GM21360 (cell line): ENCODE measurements around the gene LIMS2.

Source experiments
- ATAC-seq: cut with Tn5 transposase; IDR thresholded peaks from one replicate; pipeline ENCODE4 v1.9.1; 2021; ENCODE audit warnings: mild to moderate bottlenecking, moderate library complexity; ENCODE audit not compliant: unreplicated experiment

Gene LIMS2

GRCh38 chr2:127623388-127624319 is 51.7 kb downstream of the LIMS2 start:
- ATAC-seq, result no peak

DNA sequence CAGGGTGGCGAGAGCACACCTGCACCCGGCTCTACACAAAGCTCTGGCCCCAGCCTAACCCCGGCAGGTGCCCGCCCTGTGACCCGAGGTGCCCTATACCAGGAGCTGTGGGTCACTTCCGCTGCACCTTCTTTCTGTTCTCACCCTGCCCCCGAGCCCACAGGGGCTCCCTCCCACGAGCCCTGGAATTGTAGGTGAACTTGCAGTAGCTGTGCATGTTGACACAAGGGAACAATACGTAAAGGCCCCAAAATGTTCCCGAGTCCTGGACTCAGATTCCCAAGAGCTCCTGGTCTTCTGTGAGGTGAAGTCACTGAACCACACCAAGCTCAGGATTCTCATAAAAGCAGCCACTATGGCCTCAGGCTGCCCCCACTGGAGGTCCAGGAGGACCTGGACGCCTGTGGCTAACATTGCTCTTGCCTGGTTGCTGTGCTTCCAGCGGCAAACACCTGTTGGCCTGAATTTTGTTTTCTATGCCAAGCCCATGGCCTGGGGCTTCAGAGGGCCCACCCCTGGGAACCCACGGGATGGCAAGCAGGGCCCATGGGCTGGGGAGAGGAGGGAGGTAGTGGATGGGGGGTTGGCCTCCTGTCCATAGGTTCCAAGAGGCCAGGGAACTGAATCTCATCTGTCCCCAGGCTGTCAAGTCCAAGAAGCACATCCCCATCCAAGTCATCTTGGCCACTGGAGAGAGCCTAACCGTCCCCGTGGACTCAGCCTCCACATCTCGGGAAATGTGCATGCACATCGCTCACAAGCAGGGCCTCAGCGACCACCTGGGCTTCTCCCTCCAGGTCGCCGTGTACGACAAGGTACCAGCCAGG is 52.6 kb downstream of the LIMS2 start:
- no peak for ATAC-seq

DNA sequence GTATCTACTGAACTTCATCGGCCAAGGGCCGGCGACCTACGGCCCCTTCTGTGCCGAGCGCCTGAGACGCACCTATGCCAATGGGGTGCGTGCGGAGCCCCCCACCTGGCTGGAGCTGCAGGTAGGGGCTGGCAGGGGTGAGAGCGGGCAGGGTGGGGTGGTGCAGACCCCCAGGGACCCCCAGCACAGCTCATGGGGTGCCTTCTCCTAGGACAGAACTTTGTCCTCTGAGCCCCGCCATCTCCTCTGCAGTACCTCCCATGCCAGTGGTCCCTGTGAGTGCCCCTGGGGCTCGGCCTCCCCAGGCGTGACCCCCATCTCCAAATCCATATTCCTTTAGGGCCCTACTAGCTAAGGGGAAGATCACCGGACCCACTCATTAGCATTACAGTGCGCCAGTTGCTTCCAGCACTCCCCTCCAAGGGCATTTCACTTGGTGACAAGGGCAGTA is 53.3 kb downstream of the LIMS2 start:
- ATAC-seq, result no peak

GRCh38 chr2:127620866-127621265 is 54.5 kb downstream of the LIMS2 start:
- ATAC-seq, result no peak

DNA sequence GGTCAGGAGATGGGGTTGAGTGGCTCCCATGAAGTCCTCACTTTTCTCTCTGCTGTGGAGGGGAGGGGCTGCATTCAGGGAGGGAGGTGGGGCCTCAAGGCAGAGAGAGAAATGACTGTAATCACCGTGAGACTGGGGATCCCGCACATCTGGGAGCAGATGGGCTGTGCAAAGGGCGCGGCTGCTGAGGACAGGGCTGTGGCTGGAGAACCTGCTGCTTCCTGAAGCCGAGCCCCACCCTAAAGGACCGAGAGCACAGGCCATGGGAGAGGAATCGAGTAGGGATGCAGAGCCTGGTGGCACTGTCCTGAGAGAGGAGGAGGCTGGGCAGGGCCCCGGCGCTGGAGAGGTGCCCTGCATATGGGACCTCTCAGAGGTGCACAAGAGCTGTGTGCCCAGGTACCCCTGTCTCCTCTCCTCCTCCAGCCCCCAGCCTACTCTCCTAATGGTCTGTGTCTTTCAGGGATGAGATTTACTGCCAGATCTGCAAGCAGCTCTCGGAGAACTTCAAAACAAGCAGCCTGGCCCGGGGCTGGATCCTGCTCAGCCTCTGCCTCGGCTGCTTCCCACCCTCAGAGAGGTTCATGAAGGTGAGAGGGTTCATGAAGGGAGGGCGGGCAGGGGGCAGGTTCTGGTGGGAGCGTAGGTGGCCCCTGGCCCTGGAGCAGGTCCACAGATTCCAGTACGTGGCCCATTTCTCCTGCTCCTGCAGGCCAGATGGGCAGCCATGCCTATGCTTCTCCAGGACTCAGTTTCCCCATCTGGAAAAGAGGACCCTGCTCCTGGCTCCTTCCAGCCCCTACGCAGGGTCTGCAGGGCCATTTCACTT is 55.2 kb downstream of the LIMS2 start:
- no peak for ATAC-seq

DNA sequence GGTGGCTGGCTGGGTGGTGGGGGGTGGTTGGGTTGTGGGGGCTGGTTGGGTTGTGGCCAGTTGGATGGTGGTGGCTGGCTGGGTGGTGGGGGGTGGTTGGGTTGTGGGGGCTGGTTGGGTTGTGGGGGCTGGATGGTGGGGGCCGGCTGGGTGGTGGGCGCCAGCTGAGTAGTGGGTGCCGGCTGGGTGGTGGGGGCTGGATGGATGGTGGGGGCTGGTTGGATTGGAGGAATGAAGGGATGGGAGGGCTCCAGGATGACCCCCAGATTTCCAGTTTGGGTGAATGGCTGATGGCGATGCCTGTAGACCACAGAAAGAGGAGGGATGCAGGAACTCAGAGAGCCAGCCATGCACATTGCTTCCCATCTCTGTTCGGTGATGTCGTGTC is 56.1 kb downstream of the LIMS2 start:
- ATAC-seq, result no peak

GRCh38 chr2:127618551-127619202 is 56.7 kb downstream of the LIMS2 start:
- ATAC-seq, result no peak

GRCh38 chr2:127615511-127616166 is 59.7 kb downstream of the LIMS2 start:
- ATAC-seq, result no peak

GRCh38 chr2:127614731-127615130 is 60.6 kb downstream of the LIMS2 start:
- ATAC-seq, result no peak

- ATAC-seq, result no peak
Observed at GRCh38 chr2:127614246-127614645, 61.1 kb downstream of the LIMS2 start.

GRCh38 chr2:127612111-127612822 is 63.1 kb downstream of the LIMS2 start:
- ATAC-seq, result no peak

GRCh38 chr2:127611076-127611925 is 64.0 kb downstream of the LIMS2 start:
- ATAC-seq, result no peak

GRCh38 chr2:127610561-127610960 is 64.8 kb downstream of the LIMS2 start:
- no peak for ATAC-seq

- no peak for ATAC-seq
Observed at GRCh38 chr2:127609818-127610217, 65.5 kb downstream of the LIMS2 start.

DNA sequence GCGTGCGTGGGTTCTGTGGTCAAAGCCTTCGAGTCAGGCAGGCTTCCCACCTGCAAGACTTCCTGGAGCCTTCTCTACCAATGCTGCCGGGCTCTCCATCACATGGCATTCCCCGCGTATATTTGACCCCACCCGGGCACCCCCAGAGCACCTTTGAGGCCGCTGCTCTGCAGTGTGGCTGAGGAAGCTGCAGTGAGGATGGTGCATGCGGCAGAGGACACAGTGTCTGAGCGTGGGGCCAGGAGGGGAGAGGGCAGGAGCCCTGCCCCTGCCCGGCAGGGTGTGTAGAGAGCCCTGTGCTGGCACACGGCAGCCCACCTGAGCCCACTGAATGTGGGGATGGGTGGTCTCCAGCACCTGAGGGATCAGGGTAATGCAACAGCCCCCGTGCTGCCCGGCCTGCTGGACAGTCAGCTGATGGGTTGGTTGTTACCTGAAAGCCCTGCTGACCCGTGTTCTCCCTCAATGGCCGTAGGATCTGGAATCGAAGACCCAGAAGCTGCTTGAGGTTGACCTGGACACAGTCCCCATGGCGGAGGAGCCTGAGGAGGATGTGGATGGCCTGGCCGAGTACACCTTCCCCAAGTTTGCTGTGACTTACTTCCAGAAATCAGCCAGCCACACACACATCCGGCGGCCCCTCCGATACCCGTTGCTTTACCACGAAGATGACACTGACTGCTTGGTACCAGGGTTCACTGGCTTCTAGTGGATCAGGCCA is 66.1 kb downstream of the LIMS2 start:
- ATAC-seq, result no peak

DNA sequence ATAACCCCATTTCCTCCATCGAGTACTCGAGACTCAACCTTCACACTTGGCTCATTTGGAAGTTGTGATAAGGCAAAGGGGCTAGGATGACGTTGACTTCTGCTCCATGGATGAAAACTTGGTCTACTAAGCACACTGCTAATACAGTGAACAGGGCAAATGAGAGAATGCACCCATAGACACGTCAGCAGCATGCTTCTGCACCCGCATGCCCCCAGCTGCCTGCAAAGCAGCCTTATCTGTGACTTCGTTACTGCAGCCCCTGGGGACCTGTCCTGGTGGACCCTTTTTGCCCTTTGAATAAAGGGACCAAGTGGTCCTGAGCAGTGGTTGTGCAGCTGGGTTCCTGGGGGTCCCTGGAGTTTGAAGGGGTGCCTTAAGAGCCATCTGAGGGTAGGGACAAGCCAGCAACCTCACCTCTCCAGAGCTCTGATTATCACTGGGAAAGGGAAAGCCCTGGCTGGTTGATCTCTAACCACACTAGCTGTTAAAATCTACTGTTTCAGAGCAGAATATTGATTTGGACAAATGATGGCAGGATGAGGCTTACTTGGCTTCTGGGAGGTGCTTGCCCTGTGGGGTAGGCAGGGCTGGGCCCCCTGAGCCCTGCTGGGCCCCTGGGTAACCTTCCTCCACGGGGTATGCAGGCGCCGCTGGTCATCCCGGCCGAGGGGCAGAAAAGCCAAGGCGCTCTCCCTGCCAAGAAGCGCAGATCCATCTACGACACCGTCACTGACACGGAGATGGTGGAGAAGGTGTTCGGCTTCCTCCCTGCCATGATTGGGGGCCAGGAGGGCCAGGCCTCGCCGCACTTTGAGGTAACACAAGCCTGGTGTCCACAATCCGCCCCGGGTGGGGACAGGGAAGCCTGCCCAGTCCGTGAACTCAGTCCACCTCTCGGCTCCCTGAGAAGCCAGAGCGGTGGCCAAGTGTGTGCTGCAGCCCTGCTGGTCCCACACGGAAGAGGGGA is 67.0 kb downstream of the LIMS2 start:
- ATAC-seq, result no peak
